DMS 273 (cell line): ENCODE measurements around the gene SLIRP.
"Not testable (repeated sequence)": the region's sequence is repeated elsewhere in the genome, so short reads cannot be mapped to it uniquely, and the experiment has no call there.

Source experiments
- DNase-seq: peaks from one replicate; lab custom pipeline; 2025; ENCODE audit not compliant: unreplicated experiment; lab: John Stamatoyannopoulos, UW

Gene SLIRP

GRCh38 chr14:77707724-77708408, at the start of gene SLIRP, which contains the start of gene ALKBH1:
Gene SLIRP (plus strand): TSS chr14:77708103. CDS start chr14:77708112, 9 bp downstream.
Gene ALKBH1 (minus strand): TSS chr14:77708023. CDS start chr14:77708004, 19 bp downstream.
- peak; percentile 95 for DNase-seq

GRCh38 chr14:77659831-77660230, 48.1 kb upstream of the SLIRP start:
- DNase-seq, result no peak

- peak; percentile 88 for DNase-seq
Observed at GRCh38 chr14:77660754-77661153, 47.1 kb upstream of the SLIRP start.

GRCh38 chr14:77661562-77661961, 46.3 kb upstream of the SLIRP start:
- not testable (repeated sequence) for DNase-seq

GRCh38 chr14:77663293-77663692, 44.6 kb upstream of the SLIRP start:
- no peak for DNase-seq

- DNase-seq, result no peak
Observed at GRCh38 chr14:77667331-77667730, 40.6 kb upstream of the SLIRP start.

GRCh38 chr14:77673193-77673592, 34.7 kb upstream of the SLIRP start:
- DNase-seq, result no peak

GRCh38 chr14:77674931-77675330, 33.0 kb upstream of the SLIRP start:
- no peak for DNase-seq

- DNase-seq, result peak; percentile 44
Observed at GRCh38 chr14:77681196-77682157, 26.4 kb upstream of the SLIRP start.

- DNase-seq, result no peak
Observed at GRCh38 chr14:77682158-77682553, 25.7 kb upstream of the SLIRP start.

- no peak for DNase-seq
Observed at GRCh38 chr14:77691259-77691658, 16.6 kb upstream of the SLIRP start.

- DNase-seq, result peak; percentile 64
Observed at GRCh38 chr14:77707355-77707723, 564 bp upstream of the SLIRP start.

GRCh38 chr14:77708749-77709148, 846 bp downstream of the SLIRP start:
- DNase-seq, result peak; percentile 7

- no peak for DNase-seq
Observed at GRCh38 chr14:77709412-77709811, 1.5 kb downstream of the SLIRP start.

GRCh38 chr14:77710364-77710763, 2.5 kb downstream of the SLIRP start:
- DNase-seq, result no peak

- DNase-seq, result no peak
Observed at GRCh38 chr14:77714926-77715325, 7.0 kb downstream of the SLIRP start.

GRCh38 chr14:77717608-77718305, 9.9 kb downstream of the SLIRP start:
- DNase-seq, result no peak

- DNase-seq, result no peak
Observed at GRCh38 chr14:77721437-77721836, 13.5 kb downstream of the SLIRP start.

GRCh38 chr14:77722301-77722700, 14.4 kb downstream of the SLIRP start:
- DNase-seq, result no peak

- DNase-seq, result peak; percentile 24
Observed at GRCh38 chr14:77730976-77731497, 23.1 kb downstream of the SLIRP start.
